Thyroid gland (tissue), 4 donors: ENCODE data around the gene POTEE. TPM values are rescaled to one million over a fixed set of nuclear protein-coding genes. Genes with fewer than 3 reads are reported as not detected.
"Not testable (repeated sequence)": the region's sequence is repeated elsewhere in the genome, so short reads cannot be mapped to it uniquely, and the experiment has no call there.

Source experiments
- DNase-seq, 2 donors: peaks; one replicate each; pipeline ENCODE4 v3.0.0-alpha.2; 2019
- H3K27ac ChIP-seq, 3 donors: fragments of 200-600 bp; sonication (generic); 1 replicate in 2 of 3; 2 replicates in 1 of 3; pipeline ENCODE4 v1.5.1; 2016 to 2019; ENCODE audit warnings: mild to moderate bottlenecking in 1 of 3, moderate library complexity in 1 of 3
- H3K27me3 ChIP-seq: fragments of 200-600 bp; sonication (generic); one replicate; pipeline ENCODE4 v1.5.1; 2019
- H3K36me3 ChIP-seq, 2 donors: fragments of 200-600 bp; sonication (generic); one replicate each; pipeline ENCODE4 v1.5.1; 2016 to 2019
- H3K4me1 ChIP-seq, 2 donors: fragments of 200-600 bp; sonication (generic); one replicate each; pipeline ENCODE4 v1.5.1; 2017 to 2019
- H3K4me3 ChIP-seq, 3 donors: fragments of 200-600 bp; sonication (generic); replicated peaks in 1 of 3; 1 replicate in 2 of 3; 2 replicates in 1 of 3; pipeline ENCODE4 v1.5.1; 2016; ENCODE audit warnings: mild to moderate bottlenecking in 1 of 3
- H3K9me3 ChIP-seq: fragments of 200-600 bp; sonication (generic); one replicate; pipeline ENCODE4 v1.5.1; 2017
- CTCF ChIP-seq, 6 experiments: fragments of 200-600 bp in 3 of 6; fragments of 450-650 bp in 3 of 6; sonication (generic) in 3 of 6; IDR thresholded peaks; one replicate each; pipeline ENCODE4 v1.5.1; 2016 to 2019; ENCODE audit warnings: antibody characterized with exemption in 6 of 6, mild to moderate bottlenecking in 2 of 6, inconsistent platforms in 1 of 6, moderate library complexity in 1 of 6
- POLR2A ChIP-seq, 2 donors: fragments of 450-650 bp; IDR thresholded peaks; one replicate each; pipeline ENCODE4 v1.6.1; 2017; ENCODE audit warnings: antibody characterized with exemption in 2 of 2, mild to moderate bottlenecking in 2 of 2, moderate library complexity in 1 of 2
- WGBS, 2 donors: methylation state at CpG; one replicate each; pipeline ENCODE4 v1.1.5; 2017; 5-methylcytosine and 5-hydroxymethylcytosine counted together
- intact Hi-C: fragments of 100-400 bp; cut with DNase I; formaldehyde crosslinking; loops from one replicate; pipeline ENCODE4 v1.15.1; 2023
- small RNA-seq: library from RNA; depleted of rRNA; stranded (forward); fragments of <200 nt; gene quantifications from one replicate; pipeline ENCODE3, GENCODE V24; 2016
- total RNA-seq, 4 donors: library from RNA; depleted of rRNA; stranded (reverse); fragments of >200 nt; gene quantifications; one replicate each; pipeline ENCODE4 v1.2.3, GENCODE V29; 2016

POTEE gene
- total RNA-seq, 4 donors from 2014 or later, result 0.11 to 0.40 TPM; not detected in 2

DNA sequence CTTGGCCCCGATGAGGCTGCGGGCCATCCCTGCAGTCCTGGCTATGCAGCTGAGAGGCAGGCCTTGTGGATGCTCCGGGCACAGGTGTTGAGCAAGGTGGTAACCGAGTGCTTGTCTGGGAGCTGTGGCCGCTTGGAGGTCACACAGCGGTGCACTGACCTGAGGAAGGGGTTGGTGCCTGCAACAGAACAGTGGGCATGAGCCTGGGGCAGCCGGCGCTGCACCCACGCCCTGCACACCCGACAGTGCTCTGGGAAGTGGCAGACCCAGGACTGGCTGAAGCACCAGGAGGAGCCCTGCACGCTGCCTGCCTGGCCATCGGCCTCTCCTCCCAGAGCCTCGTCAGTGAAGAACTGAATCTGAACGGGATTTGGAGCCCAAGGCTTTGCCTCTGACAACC lies 8.2 kb upstream of the POTEE start:
- Histone ChIP-seq H3K36me3 (no peaks in the 10 kb centered on the region), H3K9me3 (no peaks in the 10 kb centered on the region), H3K27me3 (no peaks in the 10 kb centered on the region), H3K4me1 (no peaks in the 10 kb centered on the region), H3K27ac (no peak overlapping the region), H3K4me3 (no peak overlapping the region)
- no peak for TF ChIP-seq POLR2A (IDR thresholded peaks at IDR 0.05)
- no peak for TF ChIP-seq CTCF (IDR thresholded peaks at IDR 0.05)
- no peak for DNase-seq
- 87 to 96% methylated on average over 10 to 14 of the region's 14 CpGs for WGBS, 2 donors
- intact Hi-C loops, result no loop called here

DNA sequence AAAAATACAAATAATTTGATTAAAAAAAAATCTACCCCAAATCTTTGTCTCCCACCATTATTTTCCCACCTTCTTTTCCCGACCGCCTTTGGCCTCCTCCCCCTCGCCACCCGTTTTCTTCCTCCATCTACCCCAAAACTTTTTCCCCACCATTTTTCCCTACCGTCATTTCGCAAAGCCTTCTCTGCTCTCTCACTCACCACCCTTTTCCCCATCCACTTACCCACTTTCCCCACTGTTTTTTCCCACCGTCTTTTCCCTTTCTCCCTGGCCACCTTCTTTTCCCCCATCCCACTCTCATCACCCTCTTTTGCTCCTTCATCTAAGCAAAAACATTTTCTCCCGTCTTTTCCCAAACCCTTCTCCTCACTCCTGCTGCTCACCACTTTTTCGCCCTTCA lies 1.5 kb upstream of the POTEE start:
- DNase-seq, H3K27me3 ChIP-seq, H3K9me3 ChIP-seq, intact Hi-C loops, H3K4me3 ChIP-seq, H3K27ac ChIP-seq, H3K36me3 ChIP-seq, H3K4me1 ChIP-seq: not testable (repeated sequence)
- WGBS, 2 donors, result 83 to 86% methylated on average over 6 to 8 of the region's 9 CpGs

- H3K27me3 ChIP-seq, H3K27ac ChIP-seq, H3K36me3 ChIP-seq, H3K9me3 ChIP-seq, H3K4me3 ChIP-seq, intact Hi-C loops, H3K4me1 ChIP-seq, DNase-seq: not testable (repeated sequence)
- no CpG with 5 or more reads among the region's 14 CpGs for WGBS, 2 donors
Measured at GRCh38 chr2:131209773-131210104, 403 bp downstream of the POTEE start.

GRCh38 chr2:131210434-131211211 lies 1.3 kb downstream of the POTEE start:
- H3K27me3 ChIP-seq, H3K9me3 ChIP-seq, intact Hi-C loops, H3K4me1 ChIP-seq, H3K4me3 ChIP-seq, H3K36me3 ChIP-seq, H3K27ac ChIP-seq, DNase-seq: not testable (repeated sequence)
- WGBS, 2 donors, result 50 to 94% methylated on average over 2 to 7 of the region's 22 CpGs

- H3K4me3 ChIP-seq, H3K4me1 ChIP-seq, H3K9me3 ChIP-seq, H3K27me3 ChIP-seq, intact Hi-C loops, H3K36me3 ChIP-seq, H3K27ac ChIP-seq, DNase-seq: not testable (repeated sequence)
- 84 to 91% methylated on average over 7 to 10 of the region's 60 CpGs for WGBS, 2 donors
Measured at GRCh38 chr2:131217238-131217986, 8.1 kb downstream of the POTEE start.

GRCh38 chr2:131235543-131236449 lies 26.5 kb downstream of the POTEE start:
- H3K27ac ChIP-seq, H3K27me3 ChIP-seq, H3K4me3 ChIP-seq, intact Hi-C loops, H3K9me3 ChIP-seq, H3K36me3 ChIP-seq, DNase-seq, H3K4me1 ChIP-seq: not testable (repeated sequence)
- 49 to 66% methylated on average over 7 to 9 of the region's 10 CpGs for WGBS, 2 donors

Small RNAs within 50 kb of the gene (small RNA-seq; reads per million reads assigned to genes)
- gene AC009477.1 (not detected), gene RNU6-127P (not detected)

Other genes starting within 250 kb of the POTEE start
- gene FAM168B, start 116.1 kb upstream of the POTEE start, total RNA-seq, result 100 to 1,000 TPM; 110 to 156 (median 146) TPM
- gene PLEKHB2, start 104.2 kb upstream of the POTEE start, total RNA-seq, result 100 to 1,000 TPM in 2 of 4 donors, 10 to 100 TPM in 2; 87.3 to 122 (median 103) TPM
- gene RAB6D, start 154.6 kb downstream of the POTEE start, total RNA-seq, result not detected